HepG2 (cell line): ENCODE measurements around the gene DQX1. TPM values are rescaled to one million over a fixed set of nuclear protein-coding genes. Genes with fewer than 3 reads are reported as not detected.

Source experiments
- ARNT2 ChIP-seq: sonication (generic); formaldehyde crosslinking; IDR thresholded peaks from 2 replicates; pipeline ENCODE4 v1.8.0; 2022; ENCODE audit warnings: mild to moderate bottlenecking, low read depth, missing genetic modification reagents, moderate library complexity
- FOXK2 ChIP-seq: fragments of 450-650 bp; IDR thresholded peaks from 2 replicates; pipeline ENCODE4 v1.6.1; 2016
- FOXM1 ChIP-seq: sonication (generic); formaldehyde crosslinking; IDR thresholded peaks from 2 replicates; pipeline ENCODE4 v1.5.0; 2020; ENCODE audit warnings: missing genetic modification reagents
- NCOA1 ChIP-seq: sonication (generic); formaldehyde crosslinking; IDR thresholded peaks from 2 replicates; pipeline ENCODE4 v1.9.0; 2021; ENCODE audit warnings: missing genetic modification reagents
- SPEN ChIP-seq: sonication (generic); formaldehyde crosslinking; IDR thresholded peaks from 2 replicates; pipeline ENCODE4 v1.5.1; 2020; ENCODE audit warnings: low read depth, mild to moderate bottlenecking, missing genetic modification reagents
- ZNF546 ChIP-seq: sonication (generic); formaldehyde crosslinking; conservative IDR thresholded peaks from 2 replicates; pipeline ENCODE4 v1.8.1; 2023; ENCODE audit warnings: mild to moderate bottlenecking, missing genetic modification reagents
- ZNF558 ChIP-seq: sonication (generic); formaldehyde crosslinking; IDR thresholded peaks from 2 replicates; pipeline ENCODE4 v1.9.0; 2022; ENCODE audit warnings: mild to moderate bottlenecking, missing genetic modification reagents, borderline replicate concordance
- ZNF614 ChIP-seq: IDR thresholded peaks from 2 replicates; pipeline ENCODE4 v1.6.1; 2018; ENCODE audit warnings: missing biosample characterization, missing genetic modification reagents, inconsistent platforms, borderline replicate concordance
- ZSCAN25 ChIP-seq: sonication (generic); formaldehyde crosslinking; IDR thresholded peaks from 2 replicates; pipeline ENCODE4 v1.8.0; 2022; ENCODE audit warnings: mild to moderate bottlenecking, missing genetic modification reagents
- polyA plus RNA-seq, 8 experiments: library from polyadenylated mRNA; depleted of rRNA in 3 of 8; stranded (reverse) in 7 of 8; unstranded in 1 of 8; fragments of >200 nt; fragmentation: Illumina TruSeq in 4 of 8; extraction: Trizol in 4 of 8; gene quantifications; 2 replicates each; pipeline versions ENCODE4 v1.2.1 to v1.2.3, GENCODE V29; 2011 to 2016; ENCODE audit warnings: low read depth in 4 of 8, missing spikeins in 1 of 8, mixed read lengths in 1 of 8; ENCODE audit not compliant: insufficient read depth in 1 of 8
- total RNA-seq, 5 experiments: library from RNA; depleted of rRNA; stranded (reverse); fragments of >200 nt; fragmentation: Illumina TruSeq; extraction: Trizol; gene quantifications; 2 replicates each; pipeline ENCODE4 v1.2.3, GENCODE V29; 2016; ENCODE audit warnings: low read depth in 1 of 5
- TF ChIP-seq, protein P1 (sequence below): sonication (generic); formaldehyde crosslinking; IDR thresholded peaks from 2 replicates; pipeline ENCODE4 v1.4.0; 2020; ENCODE audit warnings: mild to moderate bottlenecking, missing genetic modification reagents
- TF ChIP-seq, protein P2 (sequence below): sonication (generic); formaldehyde crosslinking; IDR thresholded peaks from 2 replicates; pipeline ENCODE4 v1.5.0; 2020; ENCODE audit warnings: mild to moderate bottlenecking, missing genetic modification reagents
- TF ChIP-seq, protein P3 (sequence below): sonication (generic); formaldehyde crosslinking; IDR thresholded peaks from 2 replicates; pipeline ENCODE4 v1.8.1; 2023; ENCODE audit warnings: mild to moderate bottlenecking, moderate library complexity, missing genetic modification reagents
- TF ChIP-seq, protein P4 (sequence below): sonication (generic); formaldehyde crosslinking; IDR thresholded peaks from 2 replicates; pipeline ENCODE4 v1.4.0; 2020; ENCODE audit warnings: mild to moderate bottlenecking, missing genetic modification reagents
- TF ChIP-seq, protein P5 (sequence below): sonication (generic); formaldehyde crosslinking; IDR thresholded peaks from 2 replicates; pipeline ENCODE4 v1.4.0; 2020; ENCODE audit warnings: mild to moderate bottlenecking, missing genetic modification reagents

Gene DQX1
- total and polyA plus RNA-seq, 2 of the 13 experiments (the other 11 are each of a cell fraction or from before 2014, with no cell fraction given), result 27.6 to 89.8 TPM

DNA sequence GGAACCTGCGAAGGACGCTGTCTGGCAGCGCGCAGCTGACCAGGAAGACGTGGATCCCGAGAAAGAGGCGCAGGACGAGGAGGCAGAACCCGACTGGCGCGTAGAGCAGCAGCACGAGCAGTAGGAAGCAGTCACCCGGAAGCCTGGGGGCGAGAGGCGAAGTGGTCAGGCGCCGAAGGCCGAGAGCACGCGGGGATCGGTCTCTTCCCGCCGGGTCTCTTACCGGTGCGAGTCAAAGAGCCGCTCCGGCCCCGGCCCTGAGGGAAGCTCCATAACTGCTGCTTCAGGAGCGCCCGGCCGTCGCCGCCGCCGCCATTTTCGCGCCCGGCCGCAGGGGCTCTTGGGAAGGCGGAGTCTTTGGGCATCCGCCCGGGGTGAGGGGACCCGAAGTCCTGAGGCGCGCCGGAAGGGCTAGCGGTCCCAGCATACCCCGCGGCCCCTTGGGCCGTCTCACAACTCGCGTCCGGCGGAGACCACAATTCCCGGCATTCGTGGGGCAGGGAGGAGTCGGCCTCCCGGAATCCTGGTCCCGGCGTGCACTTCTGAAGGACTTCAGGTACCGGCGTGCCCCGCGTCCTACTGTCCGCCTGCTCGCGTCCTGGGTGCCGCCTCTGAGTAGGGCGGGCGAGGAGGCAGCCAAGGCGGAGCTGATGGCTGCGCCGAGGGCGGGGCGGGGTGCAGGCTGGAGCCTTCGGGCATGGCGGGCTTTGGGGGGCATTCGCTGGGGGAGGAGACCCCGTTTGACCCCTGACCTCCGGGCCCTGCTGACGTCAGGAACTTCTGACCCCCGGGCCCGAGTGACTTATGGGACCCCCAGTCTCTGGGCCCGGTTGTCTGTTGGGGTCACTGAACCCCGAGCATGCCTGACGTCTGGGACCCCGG lies 3.6 kb upstream of the DQX1 start, which contains the start of the genes AUP1 and HTRA2 (continued):
- TF ChIP-seq SPEN, result peak; percentile 83
- TF ChIP-seq FOXK2, result no peak
- TF ChIP-seq, protein P1, sequence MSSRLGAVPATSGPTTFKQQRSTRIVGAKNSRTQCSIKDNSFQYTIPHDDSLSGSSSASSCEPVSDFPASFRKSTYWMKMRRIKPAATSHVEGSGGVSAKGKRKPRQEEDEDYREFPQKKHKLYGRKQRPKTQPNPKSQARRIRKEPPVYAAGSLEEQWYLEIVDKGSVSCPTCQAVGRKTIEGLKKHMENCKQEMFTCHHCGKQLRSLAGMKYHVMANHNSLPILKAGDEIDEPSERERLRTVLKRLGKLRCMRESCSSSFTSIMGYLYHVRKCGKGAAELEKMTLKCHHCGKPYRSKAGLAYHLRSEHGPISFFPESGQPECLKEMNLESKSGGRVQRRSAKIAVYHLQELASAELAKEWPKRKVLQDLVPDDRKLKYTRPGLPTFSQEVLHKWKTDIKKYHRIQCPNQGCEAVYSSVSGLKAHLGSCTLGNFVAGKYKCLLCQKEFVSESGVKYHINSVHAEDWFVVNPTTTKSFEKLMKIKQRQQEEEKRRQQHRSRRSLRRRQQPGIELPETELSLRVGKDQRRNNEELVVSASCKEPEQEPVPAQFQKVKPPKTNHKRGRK (CRISPR knock-in tag), result no peak
- TF ChIP-seq, protein P2, sequence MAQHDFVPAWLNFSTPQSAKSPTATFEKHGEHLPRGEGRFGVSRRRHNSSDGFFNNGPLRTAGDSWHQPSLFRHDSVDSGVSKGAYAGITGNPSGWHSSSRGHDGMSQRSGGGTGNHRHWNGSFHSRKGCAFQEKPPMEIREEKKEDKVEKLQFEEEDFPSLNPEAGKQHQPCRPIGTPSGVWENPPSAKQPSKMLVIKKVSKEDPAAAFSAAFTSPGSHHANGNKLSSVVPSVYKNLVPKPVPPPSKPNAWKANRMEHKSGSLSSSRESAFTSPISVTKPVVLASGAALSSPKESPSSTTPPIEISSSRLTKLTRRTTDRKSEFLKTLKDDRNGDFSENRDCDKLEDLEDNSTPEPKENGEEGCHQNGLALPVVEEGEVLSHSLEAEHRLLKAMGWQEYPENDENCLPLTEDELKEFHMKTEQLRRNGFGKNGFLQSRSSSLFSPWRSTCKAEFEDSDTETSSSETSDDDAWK (CRISPR knock-in tag), result no peak
- TF ChIP-seq ZNF558 (CRISPR knock-in tag), result peak; percentile 87; the same call in 1 of the 2 replicates
- TF ChIP-seq FOXM1 (CRISPR knock-in tag), result no peak
- peak; percentile 69; the same call in 1 of the 2 replicates for TF ChIP-seq ZNF546 (CRISPR knock-in tag)
- no peak for TF ChIP-seq ZNF614
- TF ChIP-seq, protein P3, sequence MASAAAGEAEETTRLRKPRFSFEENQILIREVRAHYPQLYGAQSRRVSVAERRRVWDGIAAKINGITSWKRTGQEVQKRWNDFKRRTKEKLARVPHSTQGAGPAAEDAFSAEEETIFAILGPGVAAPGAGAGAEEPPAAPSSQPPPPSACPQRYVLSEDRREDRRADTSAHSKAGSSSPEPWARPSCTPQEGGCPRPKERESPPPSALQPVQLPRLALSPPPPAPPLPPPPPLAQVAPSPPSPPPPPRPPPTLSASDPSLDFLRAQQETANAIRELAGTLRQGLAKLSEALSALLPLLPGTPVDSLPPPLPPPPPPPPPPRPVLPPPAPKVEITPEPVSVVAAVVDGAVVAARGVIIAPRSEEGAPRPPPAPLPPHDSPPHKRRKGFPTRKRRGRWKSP, result no peak; the same call in 1 of the 2 replicates
- TF ChIP-seq, protein P4, sequence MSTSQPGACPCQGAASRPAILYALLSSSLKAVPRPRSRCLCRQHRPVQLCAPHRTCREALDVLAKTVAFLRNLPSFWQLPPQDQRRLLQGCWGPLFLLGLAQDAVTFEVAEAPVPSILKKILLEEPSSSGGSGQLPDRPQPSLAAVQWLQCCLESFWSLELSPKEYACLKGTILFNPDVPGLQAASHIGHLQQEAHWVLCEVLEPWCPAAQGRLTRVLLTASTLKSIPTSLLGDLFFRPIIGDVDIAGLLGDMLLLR (CRISPR knock-in tag), result peak; percentile 67; the same call in 1 of the 2 replicates
- TF ChIP-seq NCOA1 (CRISPR knock-in tag), result no peak
- TF ChIP-seq, protein P5, sequence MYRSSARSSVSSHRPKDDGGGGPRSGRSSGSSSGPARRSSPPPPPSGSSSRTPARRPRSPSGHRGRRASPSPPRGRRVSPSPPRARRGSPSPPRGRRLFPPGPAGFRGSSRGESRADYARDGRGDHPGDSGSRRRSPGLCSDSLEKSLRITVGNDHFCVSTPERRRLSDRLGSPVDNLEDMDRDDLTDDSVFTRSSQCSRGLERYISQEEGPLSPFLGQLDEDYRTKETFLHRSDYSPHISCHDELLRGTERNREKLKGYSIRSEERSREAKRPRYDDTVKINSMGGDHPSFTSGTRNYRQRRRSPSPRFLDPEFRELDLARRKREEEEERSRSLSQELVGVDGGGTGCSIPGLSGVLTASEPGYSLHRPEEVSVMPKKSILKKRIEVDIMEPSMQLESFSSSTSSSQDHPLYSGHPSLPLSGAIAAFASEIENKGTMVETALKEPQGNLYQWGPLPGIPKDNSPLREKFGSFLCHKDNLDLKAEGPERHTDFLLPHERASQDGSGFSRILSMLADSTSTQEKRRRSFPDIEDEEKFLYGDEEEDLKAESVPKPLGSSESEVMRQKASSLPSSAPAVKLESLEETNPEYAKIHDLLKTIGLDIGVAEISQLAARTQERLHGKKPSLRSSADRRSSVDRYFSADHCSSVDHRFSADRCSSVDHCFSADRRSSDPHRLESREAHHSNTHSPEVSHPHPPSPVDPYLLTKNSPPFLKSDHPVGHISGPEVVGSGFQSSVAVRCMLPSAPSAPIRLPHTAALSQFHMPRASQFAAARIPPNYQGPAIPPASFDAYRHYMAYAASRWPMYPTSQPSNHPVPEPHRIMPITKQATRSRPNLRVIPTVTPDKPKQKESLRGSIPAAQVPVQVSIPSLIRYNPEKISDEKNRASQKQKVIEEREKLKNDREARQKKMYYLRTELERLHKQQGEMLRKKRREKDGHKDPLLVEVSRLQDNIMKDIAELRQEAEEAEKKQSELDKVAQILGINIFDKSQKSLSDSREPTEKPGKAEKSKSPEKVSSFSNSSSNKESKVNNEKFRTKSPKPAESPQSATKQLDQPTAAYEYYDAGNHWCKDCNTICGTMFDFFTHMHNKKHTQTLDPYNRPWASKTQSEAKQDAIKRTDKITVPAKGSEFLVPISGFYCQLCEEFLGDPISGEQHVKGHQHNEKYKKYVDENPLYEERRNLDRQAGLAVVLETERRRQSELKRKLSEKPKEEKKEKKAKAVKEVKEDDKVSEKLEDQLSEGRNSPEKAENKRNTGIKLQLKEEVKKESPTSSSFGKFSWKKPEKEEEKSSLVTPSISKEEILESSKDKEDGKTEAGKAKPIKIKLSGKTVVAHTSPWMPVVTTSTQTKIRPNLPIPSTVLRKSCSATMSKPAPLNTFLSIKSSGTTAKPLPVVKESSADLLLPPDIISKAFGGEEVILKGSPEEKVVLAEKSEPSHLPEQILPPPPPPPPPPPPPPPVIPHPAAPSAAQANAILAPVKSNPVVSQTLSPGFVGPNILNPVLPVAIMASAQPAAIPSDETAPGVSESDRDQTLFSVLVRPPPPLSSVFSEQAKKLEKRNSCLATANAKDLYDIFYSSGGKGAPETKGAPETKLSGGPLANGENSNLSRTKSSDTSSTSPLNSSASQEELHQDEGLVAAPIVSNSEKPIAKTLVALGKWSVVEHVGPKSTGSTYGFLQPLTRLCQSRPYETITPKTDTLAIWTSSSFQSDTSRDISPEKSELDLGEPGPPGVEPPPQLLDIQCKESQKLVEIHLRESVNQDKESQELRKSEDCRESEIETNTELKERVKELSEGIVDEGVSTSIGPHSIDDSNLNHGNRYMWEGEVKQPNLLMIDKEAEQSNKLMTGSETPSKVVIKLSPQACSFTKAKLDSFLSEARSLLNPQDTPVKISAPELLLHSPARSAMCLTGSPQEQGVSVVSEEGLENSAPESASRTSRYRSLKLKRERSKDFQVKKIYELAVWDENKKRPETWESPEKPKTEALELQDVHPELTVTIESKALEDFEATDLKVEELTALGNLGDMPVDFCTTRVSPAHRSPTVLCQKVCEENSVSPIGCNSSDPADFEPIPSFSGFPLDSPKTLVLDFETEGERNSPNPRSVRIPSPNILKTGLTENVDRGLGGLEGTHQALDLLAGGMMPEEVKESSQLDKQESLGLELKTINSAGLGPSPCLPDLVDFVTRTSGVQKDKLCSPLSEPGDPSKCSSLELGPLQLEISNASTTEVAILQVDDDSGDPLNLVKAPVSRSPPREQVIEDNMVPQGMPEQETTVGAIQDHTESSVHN (CRISPR knock-in tag), result no peak
- peak; percentile 70; the same call in 1 of the 2 replicates for TF ChIP-seq ZSCAN25 (CRISPR knock-in tag)
- peak; percentile 68 for TF ChIP-seq ARNT2 (CRISPR knock-in tag)
